B cell (primary cell): ENCODE results near the gene ERP44. TPM values are rescaled to one million over a fixed set of nuclear protein-coding genes. Genes with fewer than 3 reads are reported as not detected.

ENCODE experiments used
- ATAC-seq: fragments of 200-7000 bp; cut with Tn5 transposase; one replicate; pipeline ENCODE4 v1.10.0; 2021; ENCODE audit warnings: low read depth, mild to moderate bottlenecking, moderate number of reproducible peaks, moderate library complexity
- CTCF ChIA-PET: fragments of 350-600 bp; sonication (Branson Sonifier 250); formaldehyde crosslinking; loops from one replicate; lab custom pipeline; 2021; ENCODE audit warnings: antibody characterized with exemption, inconsistent platforms; lab: Charles Lee
- POLR2A ChIA-PET: fragments of 350-600 bp; sonication (Branson Sonifier 250); formaldehyde crosslinking; loops from one replicate; lab custom pipeline; 2021; ENCODE audit warnings: antibody characterized with exemption; lab: Charles Lee
- DNase-seq: peaks from one replicate; pipeline ENCODE4 v3.0.0; 2013
- H2AFZ ChIP-seq: 2 replicates; pipeline ENCODE4 v1.6.1; 2012; ENCODE audit warnings: mild to moderate bottlenecking, low read depth, low read length; ENCODE audit not compliant: insufficient read depth, poor library complexity, severe bottlenecking
- H3K27ac ChIP-seq, 2 donors: 1 replicate in 1 of 2; 2 replicates in 1 of 2; pipeline ENCODE4 v1.5.1; 2012 to 2013; ENCODE audit warnings: low read length in 2 of 2, mild to moderate bottlenecking in 2 of 2, moderate library complexity in 1 of 2
- H3K27me3 ChIP-seq, 4 experiments: fragments of 200-600 bp in 1 of 4; sonication (generic) in 1 of 4; replicated peaks in 1 of 4; 1 replicate in 2 of 4; 2 replicates in 2 of 4; pipeline versions ENCODE4 v1.6.1 to v1.7.0; 2013 to 2016; ENCODE audit warnings: low read length in 3 of 4, mild to moderate bottlenecking in 2 of 4, mixed read lengths in 1 of 4, moderate library complexity in 1 of 4; ENCODE audit not compliant: insufficient read depth in 4 of 4, control insufficient read depth in 3 of 4; ENCODE audit errors: control extremely low read depth in 1 of 4
- H3K36me3 ChIP-seq, 2 experiments: replicated peaks in 1 of 2; 1 replicate in 1 of 2; 2 replicates in 1 of 2; pipeline versions ENCODE4 v1.6.1 to v1.7.1; 2013; ENCODE audit warnings: low read length in 1 of 2; ENCODE audit not compliant: insufficient read depth in 2 of 2, control insufficient read depth in 1 of 2; ENCODE audit errors: control extremely low read depth in 1 of 2, extremely low read depth in 1 of 2
- H3K4me1 ChIP-seq, 2 donors: fragments of 200-600 bp in 1 of 2; sonication (generic) in 1 of 2; 1 replicate in 1 of 2; 2 replicates in 1 of 2; pipeline versions ENCODE4 v1.5.1 to v1.6.1; 2013 to 2017; ENCODE audit warnings: low read length in 2 of 2; ENCODE audit not compliant: control insufficient read depth in 2 of 2, insufficient read depth in 2 of 2
- H3K4me2 ChIP-seq: replicated peaks from 2 replicates; pipeline ENCODE3; 2012; ENCODE audit warnings: mild to moderate bottlenecking, low read depth, low read length; ENCODE audit not compliant: poor library complexity, severe bottlenecking
- H3K4me3 ChIP-seq, 5 experiments: fragments of 200-600 bp in 1 of 5; sonication (generic) in 1 of 5; 1 replicate in 3 of 5; 2 replicates in 2 of 5; pipeline versions ENCODE4 v1.5.1 to v1.7.0; 2011 to 2016; ENCODE audit warnings: low read length in 4 of 5, mild to moderate bottlenecking in 4 of 5, low read depth in 2 of 5, control low read depth in 1 of 5, moderate library complexity in 1 of 5; ENCODE audit not compliant: insufficient read depth in 1 of 5; ENCODE audit errors: control extremely low read depth in 1 of 5, extremely low read depth in 1 of 5
- H3K79me2 ChIP-seq: fragments of 200-600 bp; sonication (generic); one replicate; pipeline ENCODE4 v1.6.0; 2016; ENCODE audit warnings: low read length; ENCODE audit not compliant: control insufficient read depth, insufficient read depth
- H3K9ac ChIP-seq: fragments of 200-600 bp; sonication (generic); 2 replicates; pipeline ENCODE4 v1.6.1; 2017; ENCODE audit warnings: mild to moderate bottlenecking, low read length, moderate library complexity
- H3K9me3 ChIP-seq, 3 donors: one replicate each; pipeline versions ENCODE4 v1.6.1 to v1.7.1; 2013; ENCODE audit warnings: low read length in 2 of 3; ENCODE audit not compliant: control insufficient read depth in 2 of 3, insufficient read depth in 1 of 3; ENCODE audit errors: control extremely low read depth in 1 of 3
- H4K20me1 ChIP-seq: 2 replicates; pipeline ENCODE4 v1.6.0; 2012; ENCODE audit warnings: mild to moderate bottlenecking, low read length; ENCODE audit not compliant: insufficient read depth, control insufficient read depth, poor library complexity, severe bottlenecking
- H3K27ac Mint-ChIP-seq: one replicate; pipeline ENCODE4 v1.8.0; 2021; ENCODE audit warnings: mixed read lengths
- H3K27me3 Mint-ChIP-seq: one replicate; pipeline ENCODE4 v1.8.0; 2021; ENCODE audit warnings: mixed read lengths
- H3K4me1 Mint-ChIP-seq: one replicate; pipeline ENCODE4 v1.8.0; 2021; ENCODE audit warnings: mixed read lengths
- H3K4me3 Mint-ChIP-seq: one replicate; pipeline ENCODE4 v1.8.0; 2021; ENCODE audit warnings: mixed read lengths
- H3K9me3 Mint-ChIP-seq: one replicate; pipeline ENCODE4 v1.8.0; 2022; ENCODE audit warnings: mixed read lengths; ENCODE audit not compliant: insufficient read depth
- CTCF ChIP-seq: fragments of 200-600 bp; IDR thresholded peaks from one replicate; pipeline ENCODE4 v1.8.0; 2022; ENCODE audit warnings: antibody characterized with exemption, mild to moderate bottlenecking
- EZH2 ChIP-seq: IDR thresholded peaks from 2 replicates; pipeline ENCODE4 v1.6.1; 2012; ENCODE audit warnings: borderline replicate concordance, low read depth, mild to moderate bottlenecking, moderate library complexity, low read length; ENCODE audit not compliant: insufficient read depth, poor library complexity, severe bottlenecking
- WGBS: methylation state at CpG from one replicate; pipeline ENCODE4 v1.1.5; 2013; ENCODE audit warnings: missing lambda C conversion rate; ENCODE audit not compliant: insufficient coverage; 5-methylcytosine and 5-hydroxymethylcytosine counted together
- intact Hi-C: fragments of 100-400 bp; cut with micrococcal nuclease; formaldehyde crosslinking; loops from one replicate; pipeline ENCODE4 v1.10.0; 2022
- polyA plus RNA-seq: library from polyadenylated mRNA; depleted of rRNA; stranded (reverse); fragments of >200 nt; gene quantifications from 2 replicates; pipeline ENCODE4 v1.2.3, GENCODE V29; 2012
- total RNA-seq, 2 donors: library from RNA; stranded (reverse); fragments of 120-200 nt in 1 of 2; gene quantifications; 1 replicate in 1 of 2; 2 replicates in 1 of 2; pipeline versions ENCODE4 v1.2.3 to v1.2.4, GENCODE V29; 2013 to 2022

The ERP44 gene
- total and polyA plus RNA-seq, 2 donors (not counting 1 experiment from before 2014, with no cell fraction given): 10.5 to 18.4 TPM

GRCh38 chr9:100117316-100117715 is 18.5 kb upstream of the ERP44 start:
- peaks cover 6% of the 10 kb centered on the region for H3K4me1 Mint-ChIP-seq
- no peak for ATAC-seq
- ChIA-PET POLR2A (no interaction called here), CTCF (no interaction called here)
- H3K4me3 ChIP-seq: no peak overlapping the region
- no peak overlapping the region for H2AFZ ChIP-seq
- no peak overlapping the region for H3K4me3 Mint-ChIP-seq
- H3K79me2 ChIP-seq: no peaks in the 10 kb centered on the region
- H3K4me1 ChIP-seq: no peaks in the 10 kb centered on the region
- no peak overlapping the region for H3K27ac Mint-ChIP-seq
- no peaks in the 10 kb centered on the region for H4K20me1 ChIP-seq
- no peaks in the 10 kb centered on the region for H3K27me3 Mint-ChIP-seq
- no peaks in the 10 kb centered on the region for H3K9me3 Mint-ChIP-seq
- H3K9ac ChIP-seq: no peak overlapping the region
- H3K27me3 ChIP-seq: no peaks in the 10 kb centered on the region
- no peak for DNase-seq
- H3K27ac ChIP-seq: no peak overlapping the region
- no peaks in the 10 kb centered on the region for H3K9me3 ChIP-seq
- no peak for TF ChIP-seq CTCF
- TF ChIP-seq EZH2: no peak
- H3K4me2 ChIP-seq: no peak overlapping the region
- intact Hi-C loops: no loop called here
- 98% methylated on average over 18 of the region's 25 CpGs for WGBS
- H3K36me3 ChIP-seq: peaks cover 0 to 14% of the 10 kb centered on the region in 2 experiments

GRCh38 chr9:100112677-100113336 is 14.0 kb upstream of the ERP44 start:
- TF ChIP-seq EZH2: no peak
- TF ChIP-seq CTCF: no peak
- Mint-ChIP-seq H3K27ac (no peak overlapping the region), H3K9me3 (no peaks in the 10 kb centered on the region), H3K4me1 (peaks cover 5% of the 10 kb centered on the region), H3K27me3 (no peaks in the 10 kb centered on the region), H3K4me3 (no peak overlapping the region)
- Histone ChIP-seq H3K27ac (no peak overlapping the region), H3K36me3 (peaks cover 7 to 21% of the 10 kb centered on the region in 2 experiments), H3K4me1 (no peaks in the 10 kb centered on the region), H2AFZ (no peak overlapping the region), H3K79me2 (no peaks in the 10 kb centered on the region), H3K9ac (no peak overlapping the region), H3K4me3 (no peak overlapping the region), H3K27me3 (no peaks in the 10 kb centered on the region), H3K4me2 (no peak overlapping the region), H4K20me1 (no peaks in the 10 kb centered on the region), H3K9me3 (no peaks in the 10 kb centered on the region)
- DNase-seq (no peak), ATAC-seq (no peak)
- ChIA-PET CTCF (interaction anchor here (0.6 kb wide), 1 partner anchor 211 kb away, joined by 3 read pairs; no protein-coding TSS in a partner anchor), POLR2A (no interaction called here)
- intact Hi-C loops: no loop called here
- WGBS: no CpG with 5 or more reads among the region's 2 CpGs
